ENCODE data around the gene RAB3A. TPM values are rescaled to one million over a fixed set of nuclear protein-coding genes. Genes with fewer than 3 reads are reported as not detected.

The RAB3A gene
- total RNA-seq, 1 donor from 2014 or later: 5.6 TPM

- intact Hi-C loops (cut with DNase I): loop anchor here (10.0 kb wide), 1 partner anchor 50 kb away; a partner anchor contains a TSS
- TF ChIP-seq POLR2AphosphoS5 (IDR thresholded peaks at IDR 0.05; ENCODE audit: insufficient read depth in 1 of 2, low read depth in 1 of 2) (peak in 1 of 2 donors; percentile 73), CTCF (IDR thresholded peaks at IDR 0.05) (peak in 1 of 3 experiments; percentile 19), POLR2A (IDR thresholded peaks at IDR 0.05) (peak in 1 of 2 donors; percentile 46)
- DNase-seq (ENCODE audit: extremely low spot score in 2 of 2): no peak
Observed at GRCh38 chr19:18204394-18205199, 755 bp upstream of the RAB3A start.

DNA sequence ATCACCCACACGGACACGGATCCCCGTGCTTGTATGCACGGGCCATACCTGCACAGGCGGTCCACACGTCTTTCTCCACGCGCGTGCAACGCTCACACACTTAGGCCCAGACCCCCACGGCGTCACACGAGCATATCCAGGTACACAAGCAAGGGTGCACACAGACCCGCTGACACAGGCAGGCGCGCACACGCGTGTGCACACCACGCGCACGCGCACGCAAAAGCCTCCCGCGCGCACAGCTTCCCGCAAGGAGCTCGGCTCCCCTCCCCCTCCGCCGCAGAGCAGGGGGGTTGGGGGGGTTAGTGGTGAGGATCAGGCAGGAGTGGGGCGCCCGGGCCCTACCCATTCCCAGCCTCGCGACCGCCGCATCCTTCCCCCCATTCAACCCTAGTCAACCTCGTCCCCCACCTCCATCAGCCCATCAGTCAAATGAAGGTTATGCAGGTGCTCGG, 407 bp downstream of the RAB3A start:
- Histone ChIP-seq H3K4me3 (peak overlapping the region; percentile 64 to 87), H3K27me3 (no peaks in the 10 kb centered on the region), H3K36me3 (peaks cover 0 to 10% of the 10 kb centered on the region in 2 donors), H3K9me3 (no peaks in the 10 kb centered on the region), H3K4me1 (peaks cover 25% of the 10 kb centered on the region), H3K27ac (peak overlapping the region; percentile 70)
- TF ChIP-seq POLR2A (IDR thresholded peaks at IDR 0.05): no peak
- TF ChIP-seq CTCF (IDR thresholded peaks at IDR 0.05): no peak
- no peak for TF ChIP-seq POLR2AphosphoS5 (IDR thresholded peaks at IDR 0.05; ENCODE audit: insufficient read depth in 1 of 2, low read depth in 1 of 2)
- intact Hi-C loops (cut with DNase I): loop anchor here (10.0 kb wide), 1 partner anchor 51 kb away; a partner anchor contains a TSS
- no peak for DNase-seq (ENCODE audit: extremely low spot score in 2 of 2)

More at GRCh38 chr19:18204394-18205199, 755 bp upstream of the RAB3A start:
- H3K36me3 ChIP-seq: peaks cover 0 to under 1% of the 10 kb centered on the region in 2 donors
- peak overlapping the region; percentile 100 for H3K27ac ChIP-seq
- peaks cover 25% of the 10 kb centered on the region for H3K4me1 ChIP-seq
- peak overlapping the region; percentile 53 to 64 for H3K4me3 ChIP-seq
- no peaks in the 10 kb centered on the region for H3K27me3 ChIP-seq
- H3K9me3 ChIP-seq: no peaks in the 10 kb centered on the region

- no peak for DNase-seq (ENCODE audit: extremely low spot score in 2 of 2)
- Histone ChIP-seq H3K4me1 (peaks cover 25% of the 10 kb centered on the region), H3K4me3 (peak overlapping the region; percentile 64 to 87), H3K9me3 (no peaks in the 10 kb centered on the region), H3K27ac (peak overlapping the region; percentile 70), H3K36me3 (peaks cover 0 to 15% of the 10 kb centered on the region in 2 donors), H3K27me3 (no peaks in the 10 kb centered on the region)
- intact Hi-C loops (cut with DNase I): loop anchor here (10.0 kb wide), 1 partner anchor 52 kb away; a partner anchor contains a TSS
- peak in 1 of 3 experiments; percentile 8 for TF ChIP-seq CTCF (IDR thresholded peaks at IDR 0.05)
- no peak for TF ChIP-seq POLR2AphosphoS5 (IDR thresholded peaks at IDR 0.05; ENCODE audit: insufficient read depth in 1 of 2, low read depth in 1 of 2)
- no peak for TF ChIP-seq POLR2A (IDR thresholded peaks at IDR 0.05)
Observed at GRCh38 chr19:18202778-18203407, 949 bp downstream of the RAB3A start.

DNA sequence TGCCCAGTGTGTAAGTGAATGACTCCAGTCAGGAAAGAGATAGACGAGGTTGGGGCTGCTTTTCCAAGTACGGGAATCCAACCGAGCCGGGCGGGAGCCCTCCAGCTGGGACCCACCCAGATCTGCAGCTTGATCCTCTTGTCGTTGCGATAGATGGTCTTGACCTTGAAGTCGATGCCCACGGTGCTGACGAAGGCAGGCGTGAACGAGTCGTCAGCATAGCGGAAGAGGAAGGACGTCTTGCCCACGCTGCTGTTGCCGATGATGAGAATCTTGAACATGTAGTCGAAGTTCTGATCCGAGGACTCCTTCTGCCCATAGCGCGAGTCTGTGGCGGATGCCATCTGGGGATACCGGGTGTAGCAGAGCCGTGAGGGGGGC, 1.5 kb downstream of the RAB3A start:
- no peak for DNase-seq (ENCODE audit: extremely low spot score in 2 of 2)
- no peak for TF ChIP-seq POLR2A (IDR thresholded peaks at IDR 0.05)
- no peak for TF ChIP-seq CTCF (IDR thresholded peaks at IDR 0.05)
- no peak for TF ChIP-seq POLR2AphosphoS5 (IDR thresholded peaks at IDR 0.05; ENCODE audit: insufficient read depth in 1 of 2, low read depth in 1 of 2)
- Histone ChIP-seq H3K4me1 (peaks cover 25% of the 10 kb centered on the region), H3K27me3 (no peaks in the 10 kb centered on the region), H3K36me3 (peaks cover 0 to 18% of the 10 kb centered on the region in 2 donors), H3K27ac (no peak overlapping the region), H3K4me3 (no peak overlapping the region), H3K9me3 (no peaks in the 10 kb centered on the region)
- intact Hi-C loops (cut with DNase I): loop anchor here (10.0 kb wide), 1 partner anchor 52 kb away; a partner anchor contains a TSS

Measured in vagina (tissue), 2 donors.